ENCODE data around the gene PARD3.

PARD3 gene

GRCh38 chr10:34740321-34740720, 74.8 kb downstream of the PARD3 start:
- no peaks in the 10 kb centered on the region for H4K20me1 ChIP-seq (ENCODE audit: low read depth, low read length)
- no peak overlapping the region for H2AFZ ChIP-seq (ENCODE audit: low read depth, low read length, severe bottlenecking)
- no peak overlapping the region for H3K4me3 ChIP-seq (ENCODE audit: insufficient read depth, low read length, poor library complexity, severe bottlenecking)
- H3K36me3 ChIP-seq (ENCODE audit: low read length): no peaks in the 10 kb centered on the region
- H3F3A ChIP-seq (ENCODE audit: insufficient read depth): no peaks in the 10 kb centered on the region
- H3K9ac ChIP-seq (ENCODE audit: low read length): no peak overlapping the region
- no peak overlapping the region for H3K4me2 ChIP-seq (ENCODE audit: low read depth, low read length, poor library complexity, severe bottlenecking)
- no peaks in the 10 kb centered on the region for H3K79me2 ChIP-seq (ENCODE audit: insufficient read depth, low read length)
- no peak for TF ChIP-seq CTCF (IDR thresholded peaks at IDR 0.05; ENCODE audit: insufficient read depth, low read length, poor library complexity, severe bottlenecking)
- no peak for TF ChIP-seq EZH2phosphoT487 (conservative IDR thresholded peaks at IDR 0.05; ENCODE audit: low read length)
- no peaks in the 10 kb centered on the region for H3K9me3 ChIP-seq (ENCODE audit: insufficient read depth, low read length)
- H3K9me2 ChIP-seq (replicated peaks; ENCODE audit: insufficient read depth, low read length): no peaks in the 10 kb centered on the region
- H3K27ac ChIP-seq (ENCODE audit: low read depth, low read length): no peak overlapping the region
- no peaks in the 10 kb centered on the region for H3K27me3 ChIP-seq (ENCODE audit: low read length)

- Histone ChIP-seq H2AFZ (ENCODE audit: low read depth, low read length, severe bottlenecking) (no peak overlapping the region), H3K79me2 (ENCODE audit: insufficient read depth, low read length) (no peaks in the 10 kb centered on the region), H4K20me1 (ENCODE audit: low read depth, low read length) (no peaks in the 10 kb centered on the region), H3K27me3 (ENCODE audit: low read length) (no peaks in the 10 kb centered on the region), H3K36me3 (ENCODE audit: low read length) (no peaks in the 10 kb centered on the region), H3K4me3 (ENCODE audit: insufficient read depth, low read length, poor library complexity, severe bottlenecking) (no peak overlapping the region), H3K9me2 (replicated peaks; ENCODE audit: insufficient read depth, low read length) (no peaks in the 10 kb centered on the region), H3K4me2 (ENCODE audit: low read depth, low read length, poor library complexity, severe bottlenecking) (no peak overlapping the region), H3K27ac (ENCODE audit: low read depth, low read length) (no peak overlapping the region), H3F3A (ENCODE audit: insufficient read depth) (no peaks in the 10 kb centered on the region), H3K9ac (ENCODE audit: low read length) (no peak overlapping the region), H3K9me3 (ENCODE audit: insufficient read depth, low read length) (no peaks in the 10 kb centered on the region)
- TF ChIP-seq CTCF (IDR thresholded peaks at IDR 0.05; ENCODE audit: insufficient read depth, low read length, poor library complexity, severe bottlenecking): no peak
- no peak for TF ChIP-seq EZH2phosphoT487 (conservative IDR thresholded peaks at IDR 0.05; ENCODE audit: low read length)
Measured at GRCh38 chr10:34739915-34740314, 75.2 kb downstream of the PARD3 start.

- no peaks in the 10 kb centered on the region for H3K79me2 ChIP-seq (ENCODE audit: insufficient read depth, low read length)
- H3K9ac ChIP-seq (ENCODE audit: low read length): no peak overlapping the region
- no peak for TF ChIP-seq CTCF (IDR thresholded peaks at IDR 0.05; ENCODE audit: insufficient read depth, low read length, poor library complexity, severe bottlenecking)
- TF ChIP-seq EZH2phosphoT487 (conservative IDR thresholded peaks at IDR 0.05; ENCODE audit: low read length): no peak
- no peak overlapping the region for H3K4me2 ChIP-seq (ENCODE audit: low read depth, low read length, poor library complexity, severe bottlenecking)
- no peaks in the 10 kb centered on the region for H3K9me2 ChIP-seq (replicated peaks; ENCODE audit: insufficient read depth, low read length)
- no peaks in the 10 kb centered on the region for H3K36me3 ChIP-seq (ENCODE audit: low read length)
- no peaks in the 10 kb centered on the region for H3K9me3 ChIP-seq (ENCODE audit: insufficient read depth, low read length)
- no peaks in the 10 kb centered on the region for H3F3A ChIP-seq (ENCODE audit: insufficient read depth)
- no peaks in the 10 kb centered on the region for H4K20me1 ChIP-seq (ENCODE audit: low read depth, low read length)
- H3K4me3 ChIP-seq (ENCODE audit: insufficient read depth, low read length, poor library complexity, severe bottlenecking): no peak overlapping the region
- no peaks in the 10 kb centered on the region for H3K27me3 ChIP-seq (ENCODE audit: low read length)
- H3K27ac ChIP-seq (ENCODE audit: low read depth, low read length): no peak overlapping the region
- no peak overlapping the region for H2AFZ ChIP-seq (ENCODE audit: low read depth, low read length, severe bottlenecking)
Measured at GRCh38 chr10:34737772-34738169, 77.3 kb downstream of the PARD3 start.
